Measurements from ENCODE around the gene SLC27A5. TPM values are rescaled to one million over a fixed set of nuclear protein-coding genes. Genes with fewer than 3 reads are reported as not detected.
A peak's percentile ranks its signal among the peaks of the same experiment; 100 is the strongest.
"Not testable (repeated sequence)": the region's sequence is repeated elsewhere in the genome, so short reads cannot be mapped to it uniquely, and the experiment has no call there.

SLC27A5 gene
- total RNA-seq, 1 experiment from 2014 or later: 17.1 TPM

- no peak overlapping the region for H2BK5ac ChIP-seq (ENCODE audit: insufficient read length, low read length)
- H3K18ac ChIP-seq (ENCODE audit: insufficient read length, low read depth, low read length): no peak overlapping the region
- H3K4ac ChIP-seq (ENCODE audit: low read depth, low read length): no peak overlapping the region
- H4K5ac ChIP-seq (ENCODE audit: insufficient read length, low read depth, low read length): no peak overlapping the region
- H2BK20ac ChIP-seq (ENCODE audit: low read depth, low read length, poor library complexity, severe bottlenecking): no peak overlapping the region
- no peak overlapping the region for H4K91ac ChIP-seq (ENCODE audit: insufficient read length, low read depth, low read length)
- no peak overlapping the region for H3K14ac ChIP-seq (ENCODE audit: insufficient read depth, low read length)
- peak; percentile 18 for DNase-seq
- H3K23ac ChIP-seq (ENCODE audit: insufficient read length, low read depth, low read length): no peak overlapping the region
- no peak overlapping the region for H2BK120ac ChIP-seq (ENCODE audit: low read depth, low read length, poor library complexity, severe bottlenecking)
- H4K8ac ChIP-seq (replicated peaks; ENCODE audit: insufficient read length, low read depth, low read length): no peak overlapping the region
- no peaks in the 10 kb centered on the region for H3K9me3 ChIP-seq (ENCODE audit: control insufficient read depth, low read depth, low read length)
- H3K4me1 ChIP-seq (ENCODE audit: insufficient read depth, low read length): no peaks in the 10 kb centered on the region
- H3K79me2 ChIP-seq (ENCODE audit: insufficient read depth, low read length): no peaks in the 10 kb centered on the region
- no CpG with 5 or more reads among the region's 39 CpGs for WGBS (ENCODE audit: extremely low coverage, insufficient read length, low lambda C conversion rate)
- H3K4me2 ChIP-seq (ENCODE audit: insufficient read depth, insufficient read length, low read length): no peak overlapping the region
- Mint-ChIP-seq H3K27ac (no peak overlapping the region), H3K4me3 (no peak overlapping the region), H3K27me3 (ENCODE audit: low read depth) (no peaks in the 10 kb centered on the region), H3K36me3 (ENCODE audit: insufficient read depth in 1 of 3, low read depth in 3 of 3) (peaks cover 2 to 20% (median 4%) of the 10 kb centered on the region in 3 experiments; a peak in 6 of 7 replicates), H3K4me1 (peaks cover 17% of the 10 kb centered on the region in 2 experiments), H3K9me3 (no peaks in the 10 kb centered on the region; a peak in 1 of 5 replicates)
- no peak overlapping the region for H3K9ac ChIP-seq (ENCODE audit: extremely low read depth, insufficient read length, low read length)
- no peak overlapping the region for H2AK5ac ChIP-seq (ENCODE audit: insufficient read length, low read length)
- H3T11ph ChIP-seq (ENCODE audit: low read length): no peak overlapping the region
- no peak for TF ChIP-seq CTCF (conservative IDR thresholded peaks at IDR 0.05)
- no peak overlapping the region for H3K27ac ChIP-seq (ENCODE audit: insufficient read length, low read depth, low read length)
- no peak overlapping the region for H3K56ac ChIP-seq (ENCODE audit: insufficient read length, low read depth, low read length)
- H3K23me2 ChIP-seq (ENCODE audit: insufficient read length, low read depth, low read length, poor library complexity, severe bottlenecking): peaks cover 6% of the 10 kb centered on the region
- H3K27me3 ChIP-seq (ENCODE audit: insufficient read depth, low read length): no peaks in the 10 kb centered on the region
- no peak overlapping the region for H2AFZ ChIP-seq (ENCODE audit: low read length)
- H4K20me1 ChIP-seq (ENCODE audit: control insufficient read depth, insufficient read depth, insufficient read length): no peaks in the 10 kb centered on the region
- H2BK15ac ChIP-seq (ENCODE audit: low read depth, low read length): no peak overlapping the region
- H3K79me1 ChIP-seq (ENCODE audit: insufficient read depth, low read depth, low read length, poor library complexity, severe bottlenecking): no peaks in the 10 kb centered on the region
- H2BK12ac ChIP-seq (ENCODE audit: insufficient read length, low read depth, low read length): no peak overlapping the region
Observed at GRCh38 chr19:58471736-58472135, 40.1 kb downstream of the SLC27A5 start.

- H3K18ac ChIP-seq (ENCODE audit: insufficient read length, low read depth, low read length); H3K79me2 ChIP-seq (ENCODE audit: insufficient read depth, low read length); H4K20me1 ChIP-seq (ENCODE audit: control insufficient read depth, insufficient read depth, insufficient read length); H4K8ac ChIP-seq (replicated peaks; ENCODE audit: insufficient read length, low read depth, low read length); DNase-seq; H2BK120ac ChIP-seq (ENCODE audit: low read depth, low read length, poor library complexity, severe bottlenecking); H2BK15ac ChIP-seq (ENCODE audit: low read depth, low read length); H3K27me3 Mint-ChIP-seq (ENCODE audit: low read depth); H3K27ac Mint-ChIP-seq; H3K23ac ChIP-seq (ENCODE audit: insufficient read length, low read depth, low read length); H2BK20ac ChIP-seq (ENCODE audit: low read depth, low read length, poor library complexity, severe bottlenecking); H4K5ac ChIP-seq (ENCODE audit: insufficient read length, low read depth, low read length); H2BK5ac ChIP-seq (ENCODE audit: insufficient read length, low read length); H3T11ph ChIP-seq (ENCODE audit: low read length); H3K56ac ChIP-seq (ENCODE audit: insufficient read length, low read depth, low read length); H3K14ac ChIP-seq (ENCODE audit: insufficient read depth, low read length); H3K23me2 ChIP-seq (ENCODE audit: insufficient read length, low read depth, low read length, poor library complexity, severe bottlenecking); H3K4ac ChIP-seq (ENCODE audit: low read depth, low read length); H3K79me1 ChIP-seq (ENCODE audit: insufficient read depth, low read depth, low read length, poor library complexity, severe bottlenecking); H3K9me3 ChIP-seq (ENCODE audit: control insufficient read depth, low read depth, low read length); H4K91ac ChIP-seq (ENCODE audit: insufficient read length, low read depth, low read length); H3K9ac ChIP-seq (ENCODE audit: extremely low read depth, insufficient read length, low read length); H3K27ac ChIP-seq (ENCODE audit: insufficient read length, low read depth, low read length); H2BK12ac ChIP-seq (ENCODE audit: insufficient read length, low read depth, low read length); H2AK5ac ChIP-seq (ENCODE audit: insufficient read length, low read length); H3K4me1 ChIP-seq (ENCODE audit: insufficient read depth, low read length); H3K4me3 Mint-ChIP-seq; H3K4me2 ChIP-seq (ENCODE audit: insufficient read depth, insufficient read length, low read length); H3K9me3 Mint-ChIP-seq; H2AFZ ChIP-seq (ENCODE audit: low read length); H3K27me3 ChIP-seq (ENCODE audit: insufficient read depth, low read length): not testable (repeated sequence)
- no CpG with 5 or more reads among the region's 53 CpGs for WGBS (ENCODE audit: extremely low coverage, insufficient read length, low lambda C conversion rate)
- Mint-ChIP-seq H3K36me3 (ENCODE audit: insufficient read depth in 1 of 3, low read depth in 3 of 3) (peaks cover 2 to 20% (median 4%) of the 10 kb centered on the region in 3 experiments; a peak in 6 of 7 replicates), H3K4me1 (peaks cover 17 to 18% of the 10 kb centered on the region in 2 experiments)
Observed at GRCh38 chr19:58470837-58471543, 40.8 kb downstream of the SLC27A5 start.
